ENCODE measurements around the gene ATG12.

Gene ATG12

DNA sequence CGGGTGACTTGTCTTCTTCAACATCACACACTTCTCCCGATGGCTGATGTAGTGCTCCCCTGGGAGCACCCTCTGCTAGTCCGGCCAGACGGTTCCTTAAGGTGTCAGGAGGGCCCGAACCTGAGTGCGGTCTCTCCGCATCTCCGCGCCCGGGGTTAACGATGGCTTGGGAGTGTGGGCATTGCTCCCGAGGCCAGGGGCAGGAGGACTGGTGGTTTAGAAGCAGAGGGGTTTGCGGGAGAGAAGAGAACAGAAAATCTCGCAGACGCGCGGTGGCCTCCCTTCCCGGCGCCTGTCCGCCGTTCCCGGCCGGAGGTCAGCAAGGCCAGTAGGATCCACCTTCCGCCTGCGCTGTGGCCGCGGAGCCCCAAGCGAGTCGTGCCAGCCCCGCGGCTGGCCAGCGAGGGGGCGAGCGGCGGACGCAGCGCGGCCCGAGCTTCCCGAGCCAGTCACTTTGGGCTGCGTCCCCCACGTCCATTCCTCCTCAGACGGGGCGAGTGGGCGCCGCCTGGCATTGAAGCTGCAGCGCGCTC lies 25.6 kb downstream of the ATG12 start:
- H3K4me3 ChIP-seq (ENCODE audit: low read depth, low read length): no peak overlapping the region
- TF ChIP-seq, protein P1, sequence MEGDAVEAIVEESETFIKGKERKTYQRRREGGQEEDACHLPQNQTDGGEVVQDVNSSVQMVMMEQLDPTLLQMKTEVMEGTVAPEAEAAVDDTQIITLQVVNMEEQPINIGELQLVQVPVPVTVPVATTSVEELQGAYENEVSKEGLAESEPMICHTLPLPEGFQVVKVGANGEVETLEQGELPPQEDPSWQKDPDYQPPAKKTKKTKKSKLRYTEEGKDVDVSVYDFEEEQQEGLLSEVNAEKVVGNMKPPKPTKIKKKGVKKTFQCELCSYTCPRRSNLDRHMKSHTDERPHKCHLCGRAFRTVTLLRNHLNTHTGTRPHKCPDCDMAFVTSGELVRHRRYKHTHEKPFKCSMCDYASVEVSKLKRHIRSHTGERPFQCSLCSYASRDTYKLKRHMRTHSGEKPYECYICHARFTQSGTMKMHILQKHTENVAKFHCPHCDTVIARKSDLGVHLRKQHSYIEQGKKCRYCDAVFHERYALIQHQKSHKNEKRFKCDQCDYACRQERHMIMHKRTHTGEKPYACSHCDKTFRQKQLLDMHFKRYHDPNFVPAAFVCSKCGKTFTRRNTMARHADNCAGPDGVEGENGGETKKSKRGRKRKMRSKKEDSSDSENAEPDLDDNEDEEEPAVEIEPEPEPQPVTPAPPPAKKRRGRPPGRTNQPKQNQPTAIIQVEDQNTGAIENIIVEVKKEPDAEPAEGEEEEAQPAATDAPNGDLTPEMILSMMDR (IDR thresholded peaks at IDR 0.05; ENCODE audit: control insufficient read depth, extremely low read depth, insufficient read depth): no peak
- no peak for DNase-seq (ENCODE audit: low read depth)

DNA sequence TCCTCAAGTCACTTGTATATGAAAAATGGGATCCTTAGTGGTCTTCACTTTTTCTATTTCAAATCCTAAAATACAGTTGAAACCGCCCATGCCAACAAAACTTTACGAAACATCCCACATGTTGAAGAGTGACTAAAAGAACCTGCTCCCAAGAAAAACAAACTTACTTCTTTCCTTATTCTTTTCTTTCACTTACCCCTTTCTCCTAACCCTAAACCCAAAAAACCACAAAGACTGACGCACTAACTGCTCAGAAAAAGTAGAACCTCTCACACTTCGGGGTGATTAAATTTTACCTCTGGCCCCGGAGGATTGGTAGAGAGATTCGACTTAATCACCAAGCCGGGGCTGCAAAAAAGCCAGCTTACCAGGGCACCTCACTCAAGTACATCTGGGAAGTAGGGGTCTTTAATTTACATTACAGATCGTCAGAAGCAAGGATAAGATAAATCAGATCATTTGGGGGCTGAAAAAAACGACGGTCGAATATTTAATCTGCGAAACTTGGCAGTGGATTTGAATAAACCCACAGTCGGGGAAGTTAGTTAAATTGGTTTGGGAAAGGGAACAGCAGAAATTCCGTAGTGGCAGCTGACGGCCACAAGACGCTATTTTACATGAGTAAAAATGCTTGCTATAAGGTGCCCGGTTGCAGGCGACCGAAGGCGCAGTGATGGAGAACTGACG lies 26.2 kb downstream of the ATG12 start:
- no peak overlapping the region for H3K4me3 ChIP-seq (ENCODE audit: low read depth, low read length)
- no peak for DNase-seq (ENCODE audit: low read depth)
- TF ChIP-seq, protein P1 (IDR thresholded peaks at IDR 0.05; ENCODE audit: control insufficient read depth, extremely low read depth, insufficient read depth): no peak

GRCh38 chr5:115813719-115814118 lies 27.6 kb downstream of the ATG12 start:
- DNase-seq (ENCODE audit: low read depth): no peak
- no peak overlapping the region for H3K4me3 ChIP-seq (ENCODE audit: low read depth, low read length)
- TF ChIP-seq, protein P1 (IDR thresholded peaks at IDR 0.05; ENCODE audit: control insufficient read depth, extremely low read depth, insufficient read depth): no peak

GRCh38 chr5:115812372-115812771 lies 29.0 kb downstream of the ATG12 start:
- TF ChIP-seq, protein P1 (IDR thresholded peaks at IDR 0.05; ENCODE audit: control insufficient read depth, extremely low read depth, insufficient read depth): no peak
- no peak overlapping the region for H3K4me3 ChIP-seq (ENCODE audit: low read depth, low read length)
- no peak for DNase-seq (ENCODE audit: low read depth)

GRCh38 chr5:115811406-115811805 lies 30.0 kb downstream of the ATG12 start:
- no peak for DNase-seq (ENCODE audit: low read depth)
- H3K4me3 ChIP-seq (ENCODE audit: low read depth, low read length): no peak overlapping the region
- TF ChIP-seq, protein P1 (IDR thresholded peaks at IDR 0.05; ENCODE audit: control insufficient read depth, extremely low read depth, insufficient read depth): no peak

GRCh38 chr5:115810761-115811160 lies 30.6 kb downstream of the ATG12 start:
- DNase-seq (ENCODE audit: low read depth): no peak

More at GRCh38 chr5:115810761-115811160, 30.6 kb downstream of the ATG12 start:
- H3K4me3 ChIP-seq (ENCODE audit: low read depth, low read length): no peak overlapping the region
- TF ChIP-seq, protein P1 (IDR thresholded peaks at IDR 0.05; ENCODE audit: control insufficient read depth, extremely low read depth, insufficient read depth): no peak

All from LNCaP clone FGC (cell line).